Lower leg skin (tissue), 4 donors: ENCODE measurements around the gene SUPT7L. TPM values are rescaled to one million over a fixed set of nuclear protein-coding genes. Genes with fewer than 3 reads are reported as not detected.
"Not testable (repeated sequence)": the region's sequence is repeated elsewhere in the genome, so short reads cannot be mapped to it uniquely, and the experiment has no call there.

ENCODE experiments used
- DNase-seq, 2 donors: peaks; one replicate each; pipeline ENCODE4 v3.0.0-alpha.2; 2019; ENCODE audit warnings: low spot score in 2 of 2
- H3K4me3 ChIP-seq: fragments of 200-600 bp; sonication (generic); 2 replicates; pipeline ENCODE4 v1.5.1; 2017; ENCODE audit warnings: mild to moderate bottlenecking, low read depth; ENCODE audit not compliant: poor library complexity, severe bottlenecking
- POLR2A ChIP-seq, 2 donors: fragments of 450-650 bp; IDR thresholded peaks; one replicate each; pipeline ENCODE4 v1.6.1; 2016 to 2017; ENCODE audit warnings: antibody characterized with exemption in 2 of 2, mild to moderate bottlenecking in 1 of 2, moderate library complexity in 1 of 2
- WGBS, 2 donors: methylation state at CpG; one replicate each; pipeline ENCODE4 v1.1.5; 2018; 5-methylcytosine and 5-hydroxymethylcytosine counted together
- intact Hi-C: fragments of 100-400 bp; cut with DNase I; formaldehyde crosslinking; loops from one replicate; pipeline ENCODE4 v1.15.0; 2023; ENCODE audit warnings: low total_unique reads
- total RNA-seq, 4 donors: library from RNA; depleted of rRNA; stranded (reverse); fragments of >200 nt; gene quantifications; one replicate each; pipeline ENCODE4 v1.1.0, GENCODE V29; 2016
- TF ChIP-seq, protein P1 (sequence below), 3 donors: fragments of 450-650 bp; IDR thresholded peaks; one replicate each; pipeline ENCODE4 v1.5.1; 2016; ENCODE audit warnings: antibody characterized with exemption in 3 of 3, mild to moderate bottlenecking in 3 of 3, moderate library complexity in 2 of 3

Gene SUPT7L
- total RNA-seq, 4 donors from 2014 or later = 9.7 to 16.9 (median 14.9) TPM

DNA sequence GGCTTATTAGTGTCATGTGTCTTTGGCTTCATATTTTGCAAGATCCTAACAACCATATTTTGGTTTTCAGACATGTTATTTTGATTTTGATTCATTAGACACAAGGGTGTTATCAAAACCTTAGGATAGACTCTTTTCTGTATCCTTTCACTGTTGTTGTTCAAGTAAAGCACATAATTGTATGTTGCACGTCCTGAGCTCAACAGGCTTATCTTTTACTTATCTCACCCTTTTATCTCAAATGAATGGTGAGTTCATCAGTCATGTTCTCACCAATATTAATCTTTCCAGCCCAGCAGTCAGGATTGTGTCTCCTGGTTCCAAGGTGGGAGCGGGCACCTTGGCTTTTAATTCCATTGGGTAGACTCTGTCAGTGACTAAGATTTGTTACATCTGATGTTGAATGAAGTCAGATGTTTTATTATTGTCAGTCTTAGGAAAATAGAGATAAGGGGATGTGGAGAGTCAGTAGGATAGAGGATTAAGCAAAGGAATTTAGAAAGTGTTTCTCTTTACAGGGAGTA is 22.6 kb downstream of the SUPT7L start:
- WGBS, 2 donors = 86 to 88% methylated on average over 2 of the region's 2 CpGs
- H3K4me3 ChIP-seq = no peak overlapping the region
- TF ChIP-seq, protein P1, sequence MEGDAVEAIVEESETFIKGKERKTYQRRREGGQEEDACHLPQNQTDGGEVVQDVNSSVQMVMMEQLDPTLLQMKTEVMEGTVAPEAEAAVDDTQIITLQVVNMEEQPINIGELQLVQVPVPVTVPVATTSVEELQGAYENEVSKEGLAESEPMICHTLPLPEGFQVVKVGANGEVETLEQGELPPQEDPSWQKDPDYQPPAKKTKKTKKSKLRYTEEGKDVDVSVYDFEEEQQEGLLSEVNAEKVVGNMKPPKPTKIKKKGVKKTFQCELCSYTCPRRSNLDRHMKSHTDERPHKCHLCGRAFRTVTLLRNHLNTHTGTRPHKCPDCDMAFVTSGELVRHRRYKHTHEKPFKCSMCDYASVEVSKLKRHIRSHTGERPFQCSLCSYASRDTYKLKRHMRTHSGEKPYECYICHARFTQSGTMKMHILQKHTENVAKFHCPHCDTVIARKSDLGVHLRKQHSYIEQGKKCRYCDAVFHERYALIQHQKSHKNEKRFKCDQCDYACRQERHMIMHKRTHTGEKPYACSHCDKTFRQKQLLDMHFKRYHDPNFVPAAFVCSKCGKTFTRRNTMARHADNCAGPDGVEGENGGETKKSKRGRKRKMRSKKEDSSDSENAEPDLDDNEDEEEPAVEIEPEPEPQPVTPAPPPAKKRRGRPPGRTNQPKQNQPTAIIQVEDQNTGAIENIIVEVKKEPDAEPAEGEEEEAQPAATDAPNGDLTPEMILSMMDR (IDR thresholded peaks at IDR 0.05) = no peak
- TF ChIP-seq POLR2A (IDR thresholded peaks at IDR 0.05) = no peak
- intact Hi-C loops = no loop called here
- DNase-seq = no peak

DNA sequence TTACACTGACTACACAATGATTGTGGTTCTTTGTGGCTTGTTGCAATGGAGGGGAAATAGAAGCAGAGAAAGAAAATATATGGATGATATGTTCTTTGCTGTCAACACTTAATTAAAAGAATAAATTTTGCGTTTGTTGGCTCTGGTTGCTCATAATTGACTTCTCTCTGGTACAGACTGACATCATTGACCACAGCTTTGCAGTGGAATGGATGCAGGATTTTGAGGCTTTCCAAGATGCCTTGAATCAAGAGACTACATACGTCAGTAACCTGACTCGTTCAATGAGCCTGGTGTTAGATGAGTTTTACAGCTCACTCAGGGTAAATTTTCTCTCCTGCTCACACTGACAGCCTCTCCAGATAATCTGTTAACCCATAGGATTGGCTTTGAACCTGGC is 24.7 kb downstream of the SUPT7L start:
- TF ChIP-seq, protein P1 (IDR thresholded peaks at IDR 0.05) = no peak
- TF ChIP-seq POLR2A (IDR thresholded peaks at IDR 0.05) = no peak
- 49 to 79% methylated on average over 3 of the region's 3 CpGs for WGBS, 2 donors

GRCh38 chr2:27638037-27638637 is 25.3 kb downstream of the SUPT7L start:
- 82 to 91% methylated on average over 3 of the region's 3 CpGs for WGBS, 2 donors
- intact Hi-C loops = no loop called here

More for the DNA sequence above, 24.7 kb downstream of the SUPT7L start:
- no peak for DNase-seq
- no peak overlapping the region for H3K4me3 ChIP-seq
- intact Hi-C loops = no loop called here

DNA sequence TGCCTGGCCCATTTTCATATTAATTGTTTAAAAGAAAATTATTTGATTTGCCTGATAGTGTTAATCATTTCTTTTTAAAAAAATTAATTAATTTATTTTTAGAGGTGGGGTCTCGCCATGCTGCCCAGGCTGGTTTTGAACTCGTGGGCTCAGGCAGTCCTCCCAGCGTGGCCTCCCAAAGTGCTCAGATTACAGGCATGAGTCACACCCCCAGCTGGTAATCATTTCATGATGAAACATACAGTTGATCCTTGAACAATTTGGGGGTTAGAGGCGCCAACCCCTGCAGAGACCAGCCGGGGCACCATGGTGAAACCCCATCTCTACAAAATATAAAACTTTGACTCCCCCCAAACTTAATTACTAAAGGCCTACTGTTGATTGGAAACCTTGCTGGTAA is 26.6 kb downstream of the SUPT7L start:
- TF ChIP-seq, protein P1 (IDR thresholded peaks at IDR 0.05) = no peak
- TF ChIP-seq POLR2A (IDR thresholded peaks at IDR 0.05) = no peak
- 89 to 91% methylated on average over 5 of the region's 5 CpGs for WGBS, 2 donors

More at GRCh38 chr2:27638037-27638637, 25.3 kb downstream of the SUPT7L start:
- TF ChIP-seq, protein P1 (IDR thresholded peaks at IDR 0.05) = no peak
- TF ChIP-seq POLR2A (IDR thresholded peaks at IDR 0.05) = no peak
- DNase-seq = no peak
- H3K4me3 ChIP-seq = no peak overlapping the region

DNA sequence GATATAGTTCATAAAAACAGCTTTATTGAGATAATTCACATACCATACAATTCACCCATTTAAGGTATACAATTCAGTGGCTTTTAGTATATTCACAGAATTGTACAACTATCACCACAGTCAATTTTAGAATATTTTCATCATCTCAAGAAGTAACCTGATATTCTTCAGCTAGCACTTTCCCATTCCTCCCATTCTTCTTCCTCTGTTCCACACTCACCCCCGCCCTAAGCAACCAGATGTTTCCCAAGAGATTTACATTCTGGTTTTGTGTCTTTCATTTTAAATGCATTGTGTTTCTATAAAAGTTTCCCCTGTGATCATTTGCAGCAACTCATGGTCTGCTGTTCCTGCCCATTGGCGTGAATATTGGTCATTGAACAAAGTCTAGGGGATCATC is 29.1 kb downstream of the SUPT7L start:
- 94 to 100% methylated on average over 2 of the region's 2 CpGs for WGBS, 2 donors

More for the DNA sequence above, 26.6 kb downstream of the SUPT7L start:
- intact Hi-C loops = no loop called here
- DNase-seq = no peak
- no peak overlapping the region for H3K4me3 ChIP-seq

DNA sequence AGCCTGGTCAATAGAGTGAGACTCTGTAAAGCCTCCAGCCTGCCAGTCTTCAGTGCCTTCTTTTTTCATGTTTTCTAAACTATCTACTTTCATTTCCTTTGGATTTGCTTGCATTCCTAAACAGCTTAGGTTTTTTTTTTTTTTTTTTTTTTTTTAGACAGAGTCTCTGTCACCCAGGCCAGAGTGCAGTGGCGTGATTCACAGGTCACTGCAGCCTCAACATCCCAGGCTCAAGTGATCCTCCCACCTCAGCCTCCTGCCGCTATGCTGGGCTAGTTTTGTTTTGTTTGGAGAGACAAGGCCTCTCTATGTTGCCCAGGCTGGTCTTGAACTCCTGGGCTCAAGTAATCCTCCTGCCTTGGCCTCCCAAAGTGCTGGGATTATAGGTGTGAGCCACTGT is 33.2 kb downstream of the SUPT7L start:
- DNase-seq, intact Hi-C loops, H3K4me3 ChIP-seq: not testable (repeated sequence)
- WGBS, 2 donors = 97 to 100% methylated on average over 2 of the region's 2 CpGs

More for the DNA sequence above, 29.1 kb downstream of the SUPT7L start:
- no peak for TF ChIP-seq POLR2A (IDR thresholded peaks at IDR 0.05)
- TF ChIP-seq, protein P1 (IDR thresholded peaks at IDR 0.05) = no peak
- intact Hi-C loops = no loop called here
- DNase-seq = no peak
- no peak overlapping the region for H3K4me3 ChIP-seq
